Astrocyte (in vitro differentiated cells and primary cell): ENCODE measurements around the gene SORL1. TPM values are rescaled to one million over a fixed set of nuclear protein-coding genes. Genes with fewer than 3 reads are reported as not detected.
"Not testable (repeated sequence)": the region's sequence is repeated elsewhere in the genome, so short reads cannot be mapped to it uniquely, and the experiment has no call there.

Experiments
- DNase-seq: peaks from one replicate; pipeline ENCODE4 v3.0.0-alpha.2; 2010; ENCODE audit warnings: low read depth
- FAIRE-seq: peaks from 2 replicates; lab custom pipeline; 2011; peaks lifted over from hg19 to GRCh38; lab: Jason Lieb, UNC
- H2AFZ ChIP-seq: 2 replicates; pipeline ENCODE4 v1.6.0; 2012; ENCODE audit warnings: low read depth, low read length, inconsistent platforms
- H3K27ac ChIP-seq: 2 replicates; pipeline ENCODE4 v1.5.1; 2011; ENCODE audit warnings: low read depth, low read length, inconsistent platforms
- H3K27me3 ChIP-seq: 2 replicates; pipeline ENCODE4 v1.6.0; 2011; ENCODE audit warnings: low read length, inconsistent platforms; ENCODE audit not compliant: insufficient read depth
- H3K36me3 ChIP-seq: 2 replicates; pipeline ENCODE4 v1.5.1; 2011; ENCODE audit warnings: low read length, inconsistent platforms; ENCODE audit not compliant: insufficient read depth
- H3K4me1 ChIP-seq: 2 replicates; pipeline ENCODE4 v1.5.1; 2011; ENCODE audit warnings: low read length, inconsistent platforms; ENCODE audit not compliant: insufficient read depth
- H3K4me2 ChIP-seq: 2 replicates; pipeline ENCODE4 v1.6.0; 2012; ENCODE audit warnings: low read length, inconsistent platforms
- H3K4me3 ChIP-seq: 2 replicates; pipeline ENCODE4 v1.5.1; 2011; ENCODE audit warnings: low read depth, mild to moderate bottlenecking, low read length, inconsistent platforms; ENCODE audit not compliant: insufficient read depth
- H3K79me2 ChIP-seq: 2 replicates; pipeline ENCODE4 v1.6.0; 2012; ENCODE audit warnings: mild to moderate bottlenecking, low read length, inconsistent platforms; ENCODE audit not compliant: insufficient read depth
- H3K9ac ChIP-seq: 2 replicates; pipeline ENCODE4 v1.6.0; 2012; ENCODE audit warnings: mild to moderate bottlenecking, low read length, inconsistent platforms
- H3K9me3 ChIP-seq: 2 replicates; pipeline ENCODE4 v1.5.1; 2012; ENCODE audit warnings: low read depth, mild to moderate bottlenecking, low read length, inconsistent platforms; ENCODE audit not compliant: insufficient read depth
- H4K20me1 ChIP-seq: 2 replicates; pipeline ENCODE4 v1.6.0; 2012; ENCODE audit warnings: low read length, inconsistent platforms; ENCODE audit not compliant: insufficient read depth
- H3K27ac Mint-ChIP-seq: one replicate; pipeline ENCODE4 v1.8.0; 2021; ENCODE audit warnings: mild to moderate bottlenecking, mixed read lengths; ENCODE audit not compliant: unreplicated experiment
- H3K27me3 Mint-ChIP-seq: one replicate; pipeline ENCODE4 v1.8.0; 2021; ENCODE audit warnings: low read depth, mixed read lengths; ENCODE audit not compliant: unreplicated experiment
- H3K36me3 Mint-ChIP-seq: one replicate; pipeline ENCODE4 v1.8.0; 2021; ENCODE audit warnings: low read depth, mixed read lengths; ENCODE audit not compliant: unreplicated experiment
- H3K4me1 Mint-ChIP-seq: one replicate; pipeline ENCODE4 v1.8.0; 2021; ENCODE audit warnings: low read depth, mixed read lengths; ENCODE audit not compliant: unreplicated experiment
- H3K4me3 Mint-ChIP-seq: one replicate; pipeline ENCODE4 v1.8.0; 2021; ENCODE audit warnings: mild to moderate bottlenecking, moderate library complexity, mixed read lengths; ENCODE audit not compliant: unreplicated experiment
- H3K9me3 Mint-ChIP-seq: one replicate; pipeline ENCODE4 v1.8.0; 2021; ENCODE audit warnings: mild to moderate bottlenecking, mixed read lengths; ENCODE audit not compliant: unreplicated experiment
- EZH2 ChIP-seq: IDR thresholded peaks from 2 replicates; pipeline ENCODE4 v1.6.1; 2012; ENCODE audit warnings: mild to moderate bottlenecking, low read length, inconsistent platforms; ENCODE audit not compliant: insufficient read depth
- total RNA-seq: library from RNA; stranded (reverse); gene quantifications from 2 replicates; pipeline ENCODE4 v1.2.1, GENCODE V29; 2021
- TF ChIP-seq, protein P1 (sequence below): IDR thresholded peaks from 2 replicates; pipeline ENCODE4 v1.5.1; 2011; ENCODE audit warnings: low read depth, mild to moderate bottlenecking, inconsistent platforms, low read length, moderate library complexity; ENCODE audit not compliant: insufficient read depth

The SORL1 gene
- total RNA-seq, 1 donor from 2014 or later: 4.1 TPM

DNA sequence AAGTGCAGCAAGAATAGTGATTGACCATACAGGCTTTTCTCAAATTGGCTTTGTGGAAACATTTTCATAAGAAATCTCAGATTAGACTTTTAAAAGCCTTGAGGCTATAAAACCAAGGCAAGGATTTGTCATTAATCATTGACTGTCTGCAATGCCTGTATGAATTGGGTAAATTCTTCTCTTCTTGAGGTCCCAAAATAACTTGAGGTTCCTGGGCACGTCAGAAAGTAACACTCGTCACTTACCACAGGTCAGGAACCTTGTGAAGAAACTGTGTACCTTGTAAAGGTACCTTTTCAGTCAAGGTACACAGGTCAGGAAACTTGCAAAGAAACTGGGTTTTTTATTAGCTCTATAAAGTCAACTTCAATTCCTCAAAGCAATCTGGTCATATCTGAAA lies 43.3 kb upstream of the SORL1 start:
- FAIRE-seq (no peak), DNase-seq (no peak)
- H3K27me3 ChIP-seq: peaks cover 2% of the 10 kb centered on the region
- H3K36me3 ChIP-seq: no peaks in the 10 kb centered on the region
- no peaks in the 10 kb centered on the region for H3K9me3 ChIP-seq
- Mint-ChIP-seq H3K27ac (no peak overlapping the region), H3K9me3 (no peaks in the 10 kb centered on the region), H3K36me3 (no peaks in the 10 kb centered on the region), H3K4me1 (no peaks in the 10 kb centered on the region), H3K27me3 (no peaks in the 10 kb centered on the region), H3K4me3 (no peak overlapping the region)
- H3K9ac ChIP-seq: no peak overlapping the region
- TF ChIP-seq EZH2: no peak
- TF ChIP-seq, protein P1, sequence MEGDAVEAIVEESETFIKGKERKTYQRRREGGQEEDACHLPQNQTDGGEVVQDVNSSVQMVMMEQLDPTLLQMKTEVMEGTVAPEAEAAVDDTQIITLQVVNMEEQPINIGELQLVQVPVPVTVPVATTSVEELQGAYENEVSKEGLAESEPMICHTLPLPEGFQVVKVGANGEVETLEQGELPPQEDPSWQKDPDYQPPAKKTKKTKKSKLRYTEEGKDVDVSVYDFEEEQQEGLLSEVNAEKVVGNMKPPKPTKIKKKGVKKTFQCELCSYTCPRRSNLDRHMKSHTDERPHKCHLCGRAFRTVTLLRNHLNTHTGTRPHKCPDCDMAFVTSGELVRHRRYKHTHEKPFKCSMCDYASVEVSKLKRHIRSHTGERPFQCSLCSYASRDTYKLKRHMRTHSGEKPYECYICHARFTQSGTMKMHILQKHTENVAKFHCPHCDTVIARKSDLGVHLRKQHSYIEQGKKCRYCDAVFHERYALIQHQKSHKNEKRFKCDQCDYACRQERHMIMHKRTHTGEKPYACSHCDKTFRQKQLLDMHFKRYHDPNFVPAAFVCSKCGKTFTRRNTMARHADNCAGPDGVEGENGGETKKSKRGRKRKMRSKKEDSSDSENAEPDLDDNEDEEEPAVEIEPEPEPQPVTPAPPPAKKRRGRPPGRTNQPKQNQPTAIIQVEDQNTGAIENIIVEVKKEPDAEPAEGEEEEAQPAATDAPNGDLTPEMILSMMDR: no peak
- no peaks in the 10 kb centered on the region for H4K20me1 ChIP-seq
- no peak overlapping the region for H2AFZ ChIP-seq
- H3K79me2 ChIP-seq: no peaks in the 10 kb centered on the region
- H3K4me3 ChIP-seq: no peak overlapping the region
- H3K4me1 ChIP-seq: no peaks in the 10 kb centered on the region
- no peak overlapping the region for H3K4me2 ChIP-seq
- no peak overlapping the region for H3K27ac ChIP-seq

DNA sequence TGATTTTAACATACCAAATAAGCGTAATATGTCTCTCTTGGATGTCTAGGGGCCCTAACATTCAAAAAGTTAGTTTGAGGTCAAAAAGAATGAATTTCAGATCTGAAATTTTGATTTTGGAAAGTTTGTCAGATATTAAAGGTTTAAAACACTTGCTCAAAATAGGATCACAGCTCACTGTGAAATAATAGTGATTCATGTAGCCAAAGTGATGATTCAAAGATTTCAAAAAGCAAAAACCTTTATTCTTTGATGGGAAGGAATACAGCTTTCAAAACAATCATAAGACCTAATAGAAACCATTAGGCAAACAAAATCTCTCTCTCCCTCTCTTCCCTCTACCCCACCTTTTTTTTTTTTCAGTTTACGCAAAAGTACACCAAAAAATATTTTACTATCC lies 42.1 kb upstream of the SORL1 start:
- not testable (repeated sequence) for H3K4me1 Mint-ChIP-seq, H3K9me3 Mint-ChIP-seq, H4K20me1 ChIP-seq, H3K36me3 Mint-ChIP-seq, H3K27me3 Mint-ChIP-seq, DNase-seq, H3K79me2 ChIP-seq, H3K4me3 Mint-ChIP-seq, H2AFZ ChIP-seq, H3K4me3 ChIP-seq, FAIRE-seq, H3K27me3 ChIP-seq, H3K9me3 ChIP-seq, H3K27ac ChIP-seq, H3K27ac Mint-ChIP-seq, H3K4me2 ChIP-seq, H3K4me1 ChIP-seq, H3K36me3 ChIP-seq, H3K9ac ChIP-seq

DNA sequence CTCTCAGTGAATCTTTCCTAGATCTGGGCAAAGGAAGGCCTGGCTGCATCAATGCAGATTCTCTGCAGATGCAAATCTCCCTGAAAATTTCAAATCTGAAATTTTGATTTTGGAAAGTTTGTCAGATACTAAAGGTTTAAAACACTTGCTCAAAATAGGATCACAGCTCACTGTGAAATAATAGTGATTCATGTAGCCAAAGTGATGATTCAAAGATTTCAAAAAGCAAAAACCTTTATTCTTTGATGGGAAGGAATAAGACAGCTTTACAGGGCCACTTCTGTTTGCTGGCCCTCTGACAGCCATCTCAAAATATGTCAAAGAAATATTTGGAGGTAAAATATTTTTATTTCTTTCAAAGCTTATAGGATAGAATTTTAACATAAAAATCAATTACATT lies 40.8 kb upstream of the SORL1 start:
- H3K9me3 ChIP-seq, H3K4me3 Mint-ChIP-seq, H3K27me3 Mint-ChIP-seq, H3K36me3 ChIP-seq, H3K9ac ChIP-seq, DNase-seq, H3K27ac Mint-ChIP-seq, H3K79me2 ChIP-seq, H3K9me3 Mint-ChIP-seq, H3K4me2 ChIP-seq, H3K27ac ChIP-seq, H2AFZ ChIP-seq, H3K4me1 ChIP-seq, H3K4me3 ChIP-seq, H3K27me3 ChIP-seq, H3K4me1 Mint-ChIP-seq, H4K20me1 ChIP-seq, FAIRE-seq, H3K36me3 Mint-ChIP-seq: not testable (repeated sequence)
